Measurements from ENCODE around the gene CSRNP3. TPM values are rescaled to one million over a fixed set of nuclear protein-coding genes. Genes with fewer than 3 reads are reported as not detected.

CSRNP3 gene
- total RNA-seq, 1 experiment from 2014 or later = 1.3 TPM

GRCh38 chr2:165691615-165692014 is 222.1 kb downstream of the CSRNP3 start:
- no peaks in the 10 kb centered on the region for H3K27me3 Mint-ChIP-seq (ENCODE audit: insufficient read depth, unreplicated experiment)
- ChIA-PET CTCF (no interaction called here), POLR2A (no interaction called here)
- Histone ChIP-seq H3K4me3 (ENCODE audit: low read depth, low read length) (no peak overlapping the region), H3K4me1 (no peaks in the 10 kb centered on the region), H3K27me3 (replicated peaks; ENCODE audit: control insufficient read depth, insufficient read depth, low read length) (no peaks in the 10 kb centered on the region), H3K9me3 (no peaks in the 10 kb centered on the region), H3K36me3 (ENCODE audit: control insufficient read depth, insufficient read depth, low read length) (no peaks in the 10 kb centered on the region)
- BruUV-seq (replicated peaks) = no TSS peak
- H3K4me3 Mint-ChIP-seq (ENCODE audit: unreplicated experiment) = no peak overlapping the region
- intact Hi-C loops (cut with micrococcal nuclease; ENCODE audit: unreplicated experiment) = no loop called here
- H3K9me3 Mint-ChIP-seq (ENCODE audit: unreplicated experiment) = no peaks in the 10 kb centered on the region
- no peak overlapping the region for H3K27ac Mint-ChIP-seq (ENCODE audit: unreplicated experiment)
- no peak for DNase-seq
- TF ChIP-seq, protein P1, sequence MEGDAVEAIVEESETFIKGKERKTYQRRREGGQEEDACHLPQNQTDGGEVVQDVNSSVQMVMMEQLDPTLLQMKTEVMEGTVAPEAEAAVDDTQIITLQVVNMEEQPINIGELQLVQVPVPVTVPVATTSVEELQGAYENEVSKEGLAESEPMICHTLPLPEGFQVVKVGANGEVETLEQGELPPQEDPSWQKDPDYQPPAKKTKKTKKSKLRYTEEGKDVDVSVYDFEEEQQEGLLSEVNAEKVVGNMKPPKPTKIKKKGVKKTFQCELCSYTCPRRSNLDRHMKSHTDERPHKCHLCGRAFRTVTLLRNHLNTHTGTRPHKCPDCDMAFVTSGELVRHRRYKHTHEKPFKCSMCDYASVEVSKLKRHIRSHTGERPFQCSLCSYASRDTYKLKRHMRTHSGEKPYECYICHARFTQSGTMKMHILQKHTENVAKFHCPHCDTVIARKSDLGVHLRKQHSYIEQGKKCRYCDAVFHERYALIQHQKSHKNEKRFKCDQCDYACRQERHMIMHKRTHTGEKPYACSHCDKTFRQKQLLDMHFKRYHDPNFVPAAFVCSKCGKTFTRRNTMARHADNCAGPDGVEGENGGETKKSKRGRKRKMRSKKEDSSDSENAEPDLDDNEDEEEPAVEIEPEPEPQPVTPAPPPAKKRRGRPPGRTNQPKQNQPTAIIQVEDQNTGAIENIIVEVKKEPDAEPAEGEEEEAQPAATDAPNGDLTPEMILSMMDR (IDR thresholded peaks at IDR 0.05; ENCODE audit: insufficient read depth in 1 of 2, low read depth in 1 of 2, low read length in 1 of 2, severe bottlenecking in 1 of 2, unreplicated experiment in 1 of 2) = no peak
- no peaks in the 10 kb centered on the region for H3K36me3 Mint-ChIP-seq (ENCODE audit: insufficient read depth, unreplicated experiment)
- H3K4me1 Mint-ChIP-seq (ENCODE audit: low read depth, unreplicated experiment) = no peaks in the 10 kb centered on the region

GRCh38 chr2:165692906-165693305 is 223.4 kb downstream of the CSRNP3 start:
- no peak for DNase-seq
- Histone ChIP-seq H3K4me1 (no peaks in the 10 kb centered on the region), H3K4me3 (ENCODE audit: low read depth, low read length) (no peak overlapping the region), H3K9me3 (no peaks in the 10 kb centered on the region), H3K27me3 (replicated peaks; ENCODE audit: control insufficient read depth, insufficient read depth, low read length) (no peaks in the 10 kb centered on the region), H3K36me3 (ENCODE audit: control insufficient read depth, insufficient read depth, low read length) (no peaks in the 10 kb centered on the region)
- Mint-ChIP-seq H3K27ac (ENCODE audit: unreplicated experiment) (no peak overlapping the region), H3K9me3 (ENCODE audit: unreplicated experiment) (no peaks in the 10 kb centered on the region), H3K36me3 (ENCODE audit: insufficient read depth, unreplicated experiment) (no peaks in the 10 kb centered on the region), H3K4me1 (ENCODE audit: low read depth, unreplicated experiment) (no peaks in the 10 kb centered on the region), H3K27me3 (ENCODE audit: insufficient read depth, unreplicated experiment) (peaks cover 3% of the 10 kb centered on the region), H3K4me3 (ENCODE audit: unreplicated experiment) (no peak overlapping the region)
- intact Hi-C loops (cut with micrococcal nuclease; ENCODE audit: unreplicated experiment) = no loop called here
- ChIA-PET CTCF (no interaction called here), POLR2A (no interaction called here)
- TF ChIP-seq, protein P1 (IDR thresholded peaks at IDR 0.05; ENCODE audit: insufficient read depth in 1 of 2, low read depth in 1 of 2, low read length in 1 of 2, severe bottlenecking in 1 of 2, unreplicated experiment in 1 of 2) = no peak
- no TSS peak for BruUV-seq (replicated peaks)

DNA sequence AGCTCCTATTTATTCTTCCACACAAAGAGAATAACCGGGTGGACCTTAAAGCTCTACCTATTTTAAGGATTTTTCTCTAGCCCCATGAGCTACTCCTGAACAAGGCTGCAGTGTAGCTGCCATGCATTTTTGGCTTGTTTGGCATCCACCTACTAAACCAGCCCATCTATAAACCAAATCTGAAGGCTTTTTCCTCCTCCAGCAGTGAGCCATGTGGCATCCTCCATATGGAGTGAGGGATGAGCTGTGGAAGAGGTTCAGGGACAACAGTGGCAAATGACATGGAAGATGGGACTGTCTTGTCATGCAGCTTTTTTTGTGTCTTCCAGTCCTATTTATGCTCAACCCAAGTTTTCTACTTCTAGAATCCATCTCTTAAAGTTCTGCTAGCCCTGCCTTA is 224.3 kb downstream of the CSRNP3 start:
- POLR2A ChIA-PET = no interaction called here
- Mint-ChIP-seq H3K27me3 (ENCODE audit: insufficient read depth, unreplicated experiment) (peaks cover 3% of the 10 kb centered on the region), H3K9me3 (ENCODE audit: unreplicated experiment) (no peaks in the 10 kb centered on the region), H3K4me1 (ENCODE audit: low read depth, unreplicated experiment) (no peaks in the 10 kb centered on the region), H3K36me3 (ENCODE audit: insufficient read depth, unreplicated experiment) (no peaks in the 10 kb centered on the region), H3K27ac (ENCODE audit: unreplicated experiment) (no peak overlapping the region), H3K4me3 (ENCODE audit: unreplicated experiment) (no peak overlapping the region)
- Histone ChIP-seq H3K36me3 (ENCODE audit: control insufficient read depth, insufficient read depth, low read length) (no peaks in the 10 kb centered on the region), H3K4me3 (ENCODE audit: low read depth, low read length) (no peak overlapping the region), H3K4me1 (no peaks in the 10 kb centered on the region), H3K9me3 (no peaks in the 10 kb centered on the region), H3K27me3 (replicated peaks; ENCODE audit: control insufficient read depth, insufficient read depth, low read length) (no peaks in the 10 kb centered on the region)
- no peak for DNase-seq
- no TSS peak for BruUV-seq (replicated peaks)
- TF ChIP-seq, protein P1 (IDR thresholded peaks at IDR 0.05; ENCODE audit: insufficient read depth in 1 of 2, low read depth in 1 of 2, low read length in 1 of 2, severe bottlenecking in 1 of 2, unreplicated experiment in 1 of 2) = no peak
- CTCF ChIA-PET = no interaction called here
- intact Hi-C loops (cut with micrococcal nuclease; ENCODE audit: unreplicated experiment) = no loop called here

Measured in Caco-2 (cell line).